Ovary (tissue), 10 donors: ENCODE data around the gene ABHD11. TPM values are rescaled to one million over a fixed set of nuclear protein-coding genes. Genes with fewer than 3 reads are reported as not detected.
"Not testable (repeated sequence)": the region's sequence is repeated elsewhere in the genome, so short reads cannot be mapped to it uniquely, and the experiment has no call there.

Experiments used
- DNase-seq, 5 donors: peaks; one replicate each; pipeline ENCODE4 v3.0.0-alpha.2; 2019 to 2020
- H3K27ac ChIP-seq, 2 donors: fragments of 200-600 bp; one replicate each; pipeline versions ENCODE4 v1.5.1 to v1.8.0; 2019 to 2022
- H3K27me3 ChIP-seq: fragments of 200-600 bp; one replicate; pipeline ENCODE4 v1.8.0; 2022
- H3K36me3 ChIP-seq: fragments of 200-600 bp; sonication (generic); one replicate; pipeline ENCODE4 v1.5.1; 2019
- H3K4me1 ChIP-seq: one replicate; pipeline ENCODE4 v1.8.1; 2013; ENCODE audit warnings: mild to moderate bottlenecking, moderate library complexity; ENCODE audit not compliant: insufficient read depth
- H3K4me3 ChIP-seq: fragments of 200-600 bp; sonication (generic); one replicate; pipeline ENCODE4 v1.5.1; 2017
- H3K9me3 ChIP-seq, 2 donors: fragments of 200-600 bp in 1 of 2; sonication (generic) in 1 of 2; one replicate each; pipeline versions ENCODE4 v1.5.1 to v1.8.1; 2013 to 2019; ENCODE audit warnings: mild to moderate bottlenecking in 1 of 2, moderate library complexity in 1 of 2
- CTCF ChIP-seq, 3 donors: fragments of 450-650 bp in 2 of 3; fragments of 200-600 bp in 1 of 3; IDR thresholded peaks; one replicate each; pipeline versions ENCODE4 v1.5.1 to v1.8.0; 2016 to 2022; ENCODE audit warnings: antibody characterized with exemption in 3 of 3, mild to moderate bottlenecking in 1 of 3
- EP300 ChIP-seq: sonication (generic); formaldehyde crosslinking; IDR thresholded peaks from one replicate; pipeline ENCODE4 v1.6.1; 2017; ENCODE audit warnings: antibody characterized with exemption
- POLR2A ChIP-seq: fragments of 450-650 bp; IDR thresholded peaks from one replicate; pipeline ENCODE4 v1.6.1; 2017; ENCODE audit warnings: antibody characterized with exemption, mild to moderate bottlenecking, moderate library complexity
- WGBS, 3 donors: extraction: QIAGEN DNeasy Blood & Tissue Kit in 1 of 3; methylation state at CpG; one replicate each; pipeline versions ENCODE4 v1.1.5 to v1.1.7; 2013 to 2017; 5-methylcytosine and 5-hydroxymethylcytosine counted together
- intact Hi-C, 4 donors: fragments of 100-400 bp; cut with DNase I; formaldehyde crosslinking; loops; one replicate each; pipeline versions ENCODE4 v1.11.0 to v1.15.1; 2022 to 2023
- long read RNA-seq, 3 donors: library from polyadenylated mRNA in 2 of 3; unstranded in 2 of 3; transcript quantifications; one replicate each; pipeline ENCODE4 v2.0.0 and lab custom pipeline, GENCODE V29; 2021 to 2026
- polyA plus RNA-seq, 2 donors: library from polyadenylated mRNA; stranded (reverse); fragments of 200-250 nt in 1 of 2; fragments of 350-450 nt in 1 of 2; fragmentation: Illumina TruSeq in 1 of 2; extraction: RNeasy Lipid Tissue Mini Kit (QIAGEN cat#74804) in 1 of 2; gene quantifications; one replicate each; pipeline ENCODE4 v1.2.3, GENCODE V29; 2013 to 2014
- total RNA-seq, 7 donors: library from RNA; depleted of rRNA in 2 of 7; stranded (reverse); fragments of >200 nt in 2 of 7; fragmentation: NEBNext Ultra II Directional in 3 of 7; extraction: Animal tissue kit (Norgen Biotek cat#: 25700) in 3 of 7; gene quantifications; one replicate each; pipeline versions ENCODE4 v1.1.0 to v1.2.4, GENCODE V29; 2016 to 2023
- donor health status: DM: no; HTN: no; CAD: no; lungs with moderate emphysema.
- donor health status: DM: no; HTN: no; CAD: no.
- donor health status: Bipolar disorder and iron deficiency.
- donor health status: DM: yes; HTN: yes; CAD: no.
- donor health status: DM: no; HTN: no; CAD: no.
- donor health status: DM: yes; HTN: yes; CAD: no.

ABHD11 gene
- 10 to 100 TPM in 4 of 7 donors, 1 to 10 TPM in 3; 8.0 to 34.6 (median 11.4) TPM for total RNA-seq
- 10 to 100 TPM; 10.7 to 11.9 TPM for polyA plus RNA-seq
- long read RNA-seq, donor 1, transcript ABHD11-201 (6 exons, 1,483 nt): major isoform, 8 of 31 reads
- long read RNA-seq, donor 1, partial matches to known transcripts: 5 of 31 reads
- long read RNA-seq, donor 1, other reads (novel, unspliced or antisense): 14 of 31 reads
- long read RNA-seq, donor 2, transcript ABHD11-207 (4 exons, 890 nt): major isoform, 5 of 9 reads
- long read RNA-seq, donor 2, partial matches to known transcripts: 0 of 9 reads
- long read RNA-seq, donor 2, other reads (novel, unspliced or antisense): 0 of 9 reads
- long read RNA-seq, donor 3, transcript ABHD11-201 (6 exons, 1,483 nt): major isoform, 7 of 17 reads
- long read RNA-seq, donor 3, partial matches to known transcripts: 4 of 17 reads
- long read RNA-seq, donor 3, other reads (novel, unspliced or antisense): 4 of 17 reads

DNA sequence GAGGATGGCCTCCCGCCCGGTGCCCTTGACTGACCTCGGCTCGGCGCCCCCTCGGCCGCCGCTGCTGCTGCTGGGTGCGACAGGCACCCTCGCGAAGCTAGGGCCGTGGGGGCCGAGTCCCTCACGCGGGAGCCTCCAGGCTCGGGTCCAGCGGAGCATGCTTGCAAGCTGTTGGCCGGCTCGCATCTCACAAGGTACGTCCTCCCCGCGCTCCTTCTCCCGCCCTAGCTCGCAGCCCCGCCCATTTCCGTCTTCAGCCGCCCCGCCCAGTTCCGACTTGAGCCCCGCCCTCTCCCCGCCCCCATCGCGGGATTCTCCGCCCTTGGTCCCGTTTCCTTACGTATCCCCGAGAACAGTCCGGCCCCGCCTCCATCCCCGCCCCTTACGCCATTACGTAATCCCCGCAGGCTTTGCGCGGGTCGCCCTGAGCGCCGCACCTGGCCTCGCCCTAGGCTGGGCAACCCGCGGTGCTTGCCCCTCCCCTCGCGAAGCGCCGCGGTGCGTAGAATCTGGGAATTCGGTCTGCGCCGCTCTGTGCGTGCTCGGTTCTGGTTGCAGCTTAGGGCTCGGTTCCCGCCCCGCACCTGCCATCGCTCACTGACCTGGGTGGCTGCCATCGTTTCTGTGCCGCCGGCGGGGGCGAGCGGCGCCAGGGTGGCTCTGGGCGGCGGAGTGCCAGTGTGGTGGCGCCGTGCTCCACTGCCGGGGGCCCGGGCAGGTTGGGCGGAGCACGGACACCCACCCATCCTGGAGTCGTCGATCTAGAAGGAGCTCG lies at the start of gene ABHD11:
ABHD11 (minus strand) TSS at position 191 of the 775 bp plus-strand sequence; CDS start at position 159, 32 bp downstream.
- H3K4me1 ChIP-seq: peaks cover 6% of the 10 kb centered on the region
- peak within 1 kb of the TSS; percentile 56 for H3K4me3 ChIP-seq
- DNase-seq: peak; percentile 97 to 100 (median 99)
- H3K9me3 ChIP-seq: no peaks in the 10 kb centered on the region
- intact Hi-C loops: loop anchor here in 2 of 4 donors (10.0 kb wide), 2 partner anchors 106 to 116 kb away; partner anchors contain the start of gene METTL27 (in 1 of the 2)
- H3K36me3 ChIP-seq: no peaks in the 10 kb centered on the region
- no peaks in the 10 kb centered on the region for H3K27me3 ChIP-seq
- WGBS, 3 donors: 0 to 1% (median 1%) methylated on average over 82 to 84 of the region's 84 CpGs
- peak within 1 kb of the TSS; percentile 76 to 93 for H3K27ac ChIP-seq
- TF ChIP-seq CTCF (IDR thresholded peaks at IDR 0.05) (peak in 1 of 3 donors; percentile 8), EP300 (peak; percentile 26), POLR2A (peak; percentile 97)

DNA sequence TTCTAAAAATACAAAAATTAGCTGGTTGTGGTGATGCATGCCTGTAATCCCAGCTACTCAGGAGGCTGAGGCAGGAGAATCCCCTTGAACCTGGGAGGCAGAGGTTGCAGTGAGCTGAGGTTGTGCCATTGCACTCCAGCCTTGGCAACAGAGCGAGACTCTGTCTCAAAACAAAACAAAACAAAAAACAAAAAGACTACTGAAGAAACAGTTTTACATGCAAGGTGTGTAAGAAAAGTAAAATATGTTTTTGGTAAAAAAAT lies 49.1 kb upstream of the ABHD11 start:
- H3K9me3 ChIP-seq, H3K27ac ChIP-seq, intact Hi-C loops, H3K4me3 ChIP-seq, H3K36me3 ChIP-seq, H3K27me3 ChIP-seq, DNase-seq, H3K4me1 ChIP-seq: not testable (repeated sequence)
- 73 to 84% (median 76%) methylated on average over 1 of the region's 1 CpG for WGBS, 3 donors

- Histone ChIP-seq H3K36me3 (no peaks in the 10 kb centered on the region), H3K4me1 (no peaks in the 10 kb centered on the region), H3K9me3 (peaks cover 0 to 3% of the 10 kb centered on the region in 2 donors), H3K4me3 (no peak overlapping the region), H3K27me3 (no peaks in the 10 kb centered on the region), H3K27ac (no peak overlapping the region)
- intact Hi-C loops: no loop called here
- no peak for DNase-seq
- no peak for TF ChIP-seq POLR2A
- no peak for TF ChIP-seq CTCF (IDR thresholded peaks at IDR 0.05)
- 69 to 82% (median 78%) methylated on average over 1 of the region's 1 CpG for WGBS, 3 donors
Observed at GRCh38 chr7:73786588-73786987, 48.0 kb upstream of the ABHD11 start.

DNA sequence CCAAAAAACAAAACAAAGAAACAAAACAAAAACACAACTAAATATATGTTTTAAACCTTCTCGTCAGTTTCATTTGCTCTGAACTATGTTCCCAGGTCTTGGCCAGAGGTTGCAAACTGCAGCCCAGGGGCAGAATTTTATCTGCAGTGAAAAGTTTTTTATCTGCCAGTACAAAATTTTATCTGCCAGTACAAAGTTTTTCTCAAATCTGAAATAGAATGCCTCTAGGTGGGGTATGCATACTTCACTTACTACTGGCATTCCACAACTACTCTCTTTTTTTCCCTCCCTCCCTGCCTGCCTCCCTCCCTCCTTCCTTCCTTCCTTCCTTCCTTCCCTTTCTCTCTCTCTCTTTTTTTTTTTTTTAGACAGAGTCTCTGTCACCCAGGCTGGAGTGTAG lies 40.9 kb upstream of the ABHD11 start:
- H3K4me1 ChIP-seq: no peaks in the 10 kb centered on the region
- no peaks in the 10 kb centered on the region for H3K36me3 ChIP-seq
- WGBS, 3 donors: 53 to 63% (median 59%) methylated on average over 1 of the region's 1 CpG
- TF ChIP-seq CTCF (IDR thresholded peaks at IDR 0.05) (no peak), POLR2A (no peak), EP300 (no peak)
- H3K4me3 ChIP-seq: no peak overlapping the region
- intact Hi-C loops: no loop called here
- DNase-seq: no peak
- no peaks in the 10 kb centered on the region for H3K9me3 ChIP-seq
- H3K27me3 ChIP-seq: no peaks in the 10 kb centered on the region
- no peak overlapping the region for H3K27ac ChIP-seq
